ENCODE measurements around the gene GRAMD2A.

DNA sequence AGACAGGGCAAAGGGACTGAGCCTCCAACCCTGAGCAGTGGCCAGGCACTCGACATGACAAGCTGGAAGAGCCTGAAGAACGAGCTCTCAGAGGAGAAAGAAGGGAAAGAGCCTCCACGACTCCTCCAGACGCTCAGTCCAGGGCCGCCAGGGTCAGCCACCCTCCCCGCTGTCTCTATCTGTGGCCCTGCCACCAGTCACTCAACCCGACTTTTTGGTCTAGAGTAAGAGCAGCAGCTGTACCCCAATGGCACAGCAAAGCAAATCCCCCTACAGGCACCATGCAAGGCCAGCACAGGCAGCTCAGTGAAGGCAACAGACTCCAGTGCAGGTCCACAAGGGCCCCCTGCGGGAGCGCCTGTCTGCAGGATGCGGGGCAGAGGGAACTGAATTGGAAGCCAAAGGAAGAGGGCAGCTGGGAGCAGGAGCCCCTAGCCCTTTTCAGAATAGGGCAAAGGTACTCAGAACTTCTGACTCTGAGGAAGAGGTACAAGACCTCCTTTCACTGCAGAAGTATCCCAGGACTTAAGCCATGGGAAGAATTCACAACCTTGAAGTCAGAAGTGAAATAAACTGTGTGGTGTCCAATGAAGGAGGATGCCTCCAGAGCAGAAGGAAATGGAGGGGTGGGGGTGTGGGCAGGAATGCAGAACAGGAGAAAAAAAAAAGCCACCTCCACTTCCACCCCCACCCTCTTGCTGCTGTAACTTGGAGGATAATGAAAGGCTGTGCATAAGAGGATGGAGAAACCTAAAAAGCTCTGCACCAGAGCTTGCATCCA is 8.5 kb upstream of the GRAMD2A start:
- TF ChIP-seq POLR2AphosphoS5 (IDR thresholded peaks at IDR 0.05), result no peak
- TF ChIP-seq, protein P1, sequence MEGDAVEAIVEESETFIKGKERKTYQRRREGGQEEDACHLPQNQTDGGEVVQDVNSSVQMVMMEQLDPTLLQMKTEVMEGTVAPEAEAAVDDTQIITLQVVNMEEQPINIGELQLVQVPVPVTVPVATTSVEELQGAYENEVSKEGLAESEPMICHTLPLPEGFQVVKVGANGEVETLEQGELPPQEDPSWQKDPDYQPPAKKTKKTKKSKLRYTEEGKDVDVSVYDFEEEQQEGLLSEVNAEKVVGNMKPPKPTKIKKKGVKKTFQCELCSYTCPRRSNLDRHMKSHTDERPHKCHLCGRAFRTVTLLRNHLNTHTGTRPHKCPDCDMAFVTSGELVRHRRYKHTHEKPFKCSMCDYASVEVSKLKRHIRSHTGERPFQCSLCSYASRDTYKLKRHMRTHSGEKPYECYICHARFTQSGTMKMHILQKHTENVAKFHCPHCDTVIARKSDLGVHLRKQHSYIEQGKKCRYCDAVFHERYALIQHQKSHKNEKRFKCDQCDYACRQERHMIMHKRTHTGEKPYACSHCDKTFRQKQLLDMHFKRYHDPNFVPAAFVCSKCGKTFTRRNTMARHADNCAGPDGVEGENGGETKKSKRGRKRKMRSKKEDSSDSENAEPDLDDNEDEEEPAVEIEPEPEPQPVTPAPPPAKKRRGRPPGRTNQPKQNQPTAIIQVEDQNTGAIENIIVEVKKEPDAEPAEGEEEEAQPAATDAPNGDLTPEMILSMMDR (IDR thresholded peaks at IDR 0.05), result no peak
- no peak for TF ChIP-seq POLR2A (IDR thresholded peaks at IDR 0.05)
- TF ChIP-seq EP300 (IDR thresholded peaks at IDR 0.05), result no peak

All from upper lobe of left lung (tissue), 4 donors.